ENCODE results near the gene PAK1. TPM values are rescaled to one million over a fixed set of nuclear protein-coding genes. Genes with fewer than 3 reads are reported as not detected.

Gene PAK1
- total RNA-seq, 1 donor from 2014 or later, result 7.7 TPM

DNA sequence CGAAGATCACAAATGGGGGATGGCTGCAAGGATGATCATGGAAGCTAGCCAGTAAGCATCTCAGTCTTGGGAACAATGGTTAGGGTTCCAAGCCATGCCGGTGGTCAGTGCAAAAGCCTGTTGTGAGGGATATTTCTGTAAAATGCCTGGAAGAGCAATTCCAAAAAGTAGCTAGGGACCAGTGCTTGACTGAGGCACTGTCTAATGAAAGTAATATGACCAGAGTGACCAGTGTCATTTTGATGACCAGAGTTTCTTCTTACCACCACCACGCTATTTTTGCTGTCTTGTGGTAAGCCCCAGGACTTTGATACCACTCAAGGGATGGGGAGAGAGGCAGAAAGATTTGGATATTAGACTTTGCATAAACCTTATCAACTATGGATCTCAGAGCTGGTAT lies 190.8 kb downstream of the PAK1 start:
- Histone ChIP-seq H3K27me3 (ENCODE audit: low read depth) (peaks cover 48% of the 10 kb centered on the region), H3K36me3 (no peaks in the 10 kb centered on the region), H3K27ac (replicated peaks) (no peak overlapping the region), H3K4me1 (no peaks in the 10 kb centered on the region), H3K4me3 (no peak overlapping the region), H3K9me3 (replicated peaks) (peaks cover 10% of the 10 kb centered on the region)
- TF ChIP-seq, protein P1, sequence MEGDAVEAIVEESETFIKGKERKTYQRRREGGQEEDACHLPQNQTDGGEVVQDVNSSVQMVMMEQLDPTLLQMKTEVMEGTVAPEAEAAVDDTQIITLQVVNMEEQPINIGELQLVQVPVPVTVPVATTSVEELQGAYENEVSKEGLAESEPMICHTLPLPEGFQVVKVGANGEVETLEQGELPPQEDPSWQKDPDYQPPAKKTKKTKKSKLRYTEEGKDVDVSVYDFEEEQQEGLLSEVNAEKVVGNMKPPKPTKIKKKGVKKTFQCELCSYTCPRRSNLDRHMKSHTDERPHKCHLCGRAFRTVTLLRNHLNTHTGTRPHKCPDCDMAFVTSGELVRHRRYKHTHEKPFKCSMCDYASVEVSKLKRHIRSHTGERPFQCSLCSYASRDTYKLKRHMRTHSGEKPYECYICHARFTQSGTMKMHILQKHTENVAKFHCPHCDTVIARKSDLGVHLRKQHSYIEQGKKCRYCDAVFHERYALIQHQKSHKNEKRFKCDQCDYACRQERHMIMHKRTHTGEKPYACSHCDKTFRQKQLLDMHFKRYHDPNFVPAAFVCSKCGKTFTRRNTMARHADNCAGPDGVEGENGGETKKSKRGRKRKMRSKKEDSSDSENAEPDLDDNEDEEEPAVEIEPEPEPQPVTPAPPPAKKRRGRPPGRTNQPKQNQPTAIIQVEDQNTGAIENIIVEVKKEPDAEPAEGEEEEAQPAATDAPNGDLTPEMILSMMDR (IDR thresholded peaks at IDR 0.05; ENCODE audit: borderline replicate concordance), result no peak
- DNase-seq, result no peak
- intact Hi-C loops (cut with micrococcal nuclease), result no loop called here

DNA sequence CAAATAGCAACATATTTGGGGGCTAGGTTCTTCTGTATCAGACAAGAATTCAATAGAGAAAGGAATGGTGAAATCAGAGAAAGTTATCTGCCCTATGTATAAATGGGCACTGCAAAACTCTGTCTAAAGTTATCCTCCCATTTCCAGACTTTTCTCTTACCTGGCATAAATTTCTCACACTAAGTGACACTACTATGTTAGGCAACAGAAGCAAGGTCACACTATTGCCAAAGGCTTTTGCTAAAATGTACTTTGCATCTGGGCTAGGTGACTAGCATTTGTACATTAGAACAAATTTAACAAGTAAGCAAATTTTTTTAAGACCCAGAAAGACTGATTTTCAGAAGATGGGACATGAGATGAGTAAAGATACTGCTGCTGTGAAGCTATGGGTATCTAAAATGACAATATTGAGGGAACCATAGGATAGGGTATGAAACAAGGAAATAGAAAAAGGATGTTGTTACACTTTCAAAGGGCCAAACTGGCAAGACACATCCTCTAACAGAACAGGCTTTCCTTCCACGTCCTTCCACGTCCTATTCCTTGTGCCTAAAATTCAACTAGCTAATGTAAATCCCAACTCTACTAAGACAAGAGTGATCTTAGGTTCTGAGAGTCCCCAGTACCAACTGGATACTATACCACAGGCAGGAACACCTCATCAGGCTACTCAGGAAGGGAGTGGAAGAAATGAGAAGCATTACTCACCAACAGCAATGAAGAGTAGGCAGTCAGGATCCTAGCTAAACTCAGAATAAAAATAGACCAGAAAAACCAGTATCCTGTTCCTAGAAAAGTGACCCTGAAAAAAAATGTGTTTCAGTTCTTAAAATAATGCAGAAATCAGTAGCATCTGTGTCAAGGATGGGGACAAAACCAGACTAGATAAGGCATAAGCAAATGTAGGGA lies 195.0 kb downstream of the PAK1 start:
- intact Hi-C loops (cut with micrococcal nuclease), result no loop called here
- TF ChIP-seq, protein P1 (IDR thresholded peaks at IDR 0.05; ENCODE audit: borderline replicate concordance), result no peak
- no peaks in the 10 kb centered on the region for H3K4me1 ChIP-seq

DNA sequence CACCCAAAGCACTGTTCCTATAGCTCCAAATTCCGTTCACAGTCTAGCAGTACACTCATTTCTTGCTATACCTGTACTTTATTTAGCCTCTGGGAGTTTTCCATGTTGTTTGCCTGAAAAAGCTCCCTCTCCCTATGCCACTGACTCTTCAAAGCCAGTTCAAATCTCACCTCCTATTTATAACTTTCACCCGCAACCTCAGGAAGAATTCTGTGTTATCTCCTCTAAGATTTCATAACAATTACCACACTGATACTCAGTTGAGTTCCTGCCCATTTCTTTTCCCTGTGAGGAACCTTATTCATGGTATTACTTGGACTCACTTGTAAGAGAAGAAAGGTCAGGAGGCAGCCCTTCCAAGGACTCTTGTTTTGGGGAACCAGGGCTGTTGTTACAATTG lies 197.6 kb downstream of the PAK1 start:
- Histone ChIP-seq H3K4me3 (no peak overlapping the region), H3K4me1 (no peaks in the 10 kb centered on the region), H3K36me3 (no peaks in the 10 kb centered on the region), H3K27ac (replicated peaks) (no peak overlapping the region), H3K9me3 (replicated peaks) (peaks cover 10% of the 10 kb centered on the region), H3K27me3 (ENCODE audit: low read depth) (peaks cover 17% of the 10 kb centered on the region)
- DNase-seq, result no peak
- intact Hi-C loops (cut with micrococcal nuclease), result no loop called here
- TF ChIP-seq, protein P1 (IDR thresholded peaks at IDR 0.05; ENCODE audit: borderline replicate concordance), result no peak

More for the DNA sequence above, 195.0 kb downstream of the PAK1 start:
- H3K36me3 ChIP-seq, result no peaks in the 10 kb centered on the region
- H3K4me3 ChIP-seq, result no peak overlapping the region
- no peak overlapping the region for H3K27ac ChIP-seq (replicated peaks)
- peaks cover 10% of the 10 kb centered on the region for H3K9me3 ChIP-seq (replicated peaks)
- peaks cover 24% of the 10 kb centered on the region for H3K27me3 ChIP-seq (ENCODE audit: low read depth)
- DNase-seq, result no peak

Other genes starting within 250 kb of the PAK1 start
- not detected for gene GDPD4, start 172.4 kb downstream of the PAK1 start, total RNA-seq
- gene AQP11, start 115.9 kb upstream of the PAK1 start, total RNA-seq, result 0.69 TPM
- 80.7 TPM for gene CLNS1A, start 163.7 kb upstream of the PAK1 start, total RNA-seq

Data from left ventricle myocardium inferior (tissue), 1 donor.